Activated CD4-positive, alpha-beta T cell treated with anti-CD3 and anti-CD28 coated beads, Interleukin-2, amount 10 ng/mL, durations not matched to agents 7 days and 5 days (primary cell): ENCODE data around the gene SUN1. TPM values are rescaled to one million over a fixed set of nuclear protein-coding genes. Genes with fewer than 3 reads are reported as not detected.

Experiments used
- CTCF ChIA-PET: fragments of 350-600 bp; sonication (Branson Sonifier 250); formaldehyde crosslinking; loops from one replicate; lab custom pipeline; 2021; ENCODE audit warnings: antibody characterized with exemption; lab: Charles Lee
- POLR2A ChIA-PET: fragments of 350-600 bp; sonication (Branson Sonifier 250); formaldehyde crosslinking; loops from one replicate; lab custom pipeline; 2021; ENCODE audit warnings: antibody characterized with exemption; lab: Charles Lee
- DNase-seq: peaks from one replicate; pipeline ENCODE4 v3.0.0-alpha.2; 2020
- H3K27ac Mint-ChIP-seq: one replicate; pipeline ENCODE4 v1.8.0; 2021; ENCODE audit warnings: mild to moderate bottlenecking, moderate library complexity, mixed read lengths
- H3K27me3 Mint-ChIP-seq: one replicate; pipeline ENCODE4 v1.8.0; 2021; ENCODE audit warnings: mixed read lengths
- H3K36me3 Mint-ChIP-seq: one replicate; pipeline ENCODE4 v1.8.0; 2021; ENCODE audit warnings: low read depth, mixed read lengths
- H3K4me1 Mint-ChIP-seq: one replicate; pipeline ENCODE4 v1.8.0; 2021; ENCODE audit warnings: mixed read lengths
- H3K4me3 Mint-ChIP-seq: one replicate; pipeline ENCODE4 v1.8.0; 2021; ENCODE audit warnings: mild to moderate bottlenecking, moderate library complexity, mixed read lengths
- H3K9me3 Mint-ChIP-seq: one replicate; pipeline ENCODE4 v1.8.0; 2021; ENCODE audit warnings: mixed read lengths
- total RNA-seq, 2 experiments: library from RNA; stranded (reverse); gene quantifications; one replicate each; pipeline ENCODE4 v1.2.3, GENCODE V29; 2021

The SUN1 gene
- total RNA-seq, 2 experiments from 2014 or later: 76.8 to 78.5 TPM

DNA sequence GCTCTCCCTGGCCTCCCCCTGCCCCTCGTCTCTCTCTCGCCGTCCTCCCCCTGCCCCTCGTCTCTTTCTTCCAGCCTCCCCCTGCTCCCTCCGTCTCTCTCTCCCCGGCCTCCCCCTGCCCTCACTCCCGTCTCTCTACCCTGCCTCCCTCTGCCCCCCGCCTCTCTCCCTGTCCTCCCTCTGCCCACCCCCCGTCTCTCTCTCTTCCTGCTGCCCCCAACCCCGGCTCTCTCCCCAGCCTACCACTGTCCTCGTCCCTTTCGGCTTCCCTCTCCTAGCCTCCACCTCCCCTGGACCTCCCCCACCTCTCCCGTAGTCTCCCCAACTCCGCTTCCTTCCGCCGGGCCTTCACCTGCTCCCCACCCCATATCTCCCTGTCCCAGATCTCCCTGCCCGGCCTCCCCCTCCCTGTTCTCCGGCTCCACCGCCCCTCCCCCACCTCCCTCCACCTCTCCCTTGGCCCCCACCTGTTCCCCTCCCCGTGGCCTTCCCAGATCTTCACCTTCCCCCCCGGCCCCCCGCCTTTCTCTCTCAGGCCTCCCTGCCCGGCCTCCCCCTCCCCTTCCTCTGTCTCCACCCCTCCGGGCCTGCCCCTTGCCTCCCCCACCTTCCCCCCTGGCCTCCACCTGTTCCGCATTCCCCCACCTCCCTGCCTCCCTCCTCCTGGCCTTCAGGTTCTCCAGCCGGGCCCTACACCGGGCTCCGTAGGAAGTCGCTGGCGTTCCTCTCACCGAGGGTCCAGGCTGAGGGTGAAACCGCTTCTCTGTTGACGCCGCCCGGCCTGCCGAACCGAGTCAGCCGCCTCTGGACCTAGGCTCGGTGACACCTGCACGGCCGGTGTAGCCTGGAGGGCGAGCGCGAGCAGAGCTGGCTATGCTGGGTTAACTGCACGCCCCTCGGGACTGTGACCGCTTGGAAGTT is 45.3 kb downstream of the SUN1 start:
- ChIA-PET POLR2A (interaction anchor here (0.6 kb wide), 1 partner anchor 306 kb away, joined by 8 read pairs; no protein-coding TSS in a partner anchor), CTCF (interaction anchor here (1.0 kb wide), 1 partner anchor 98 kb away, joined by 3 read pairs; the partner anchor contains the start of gene COX19)
- Mint-ChIP-seq H3K36me3 (peaks cover 15% of the 10 kb centered on the region), H3K4me3 (peak overlapping the region; percentile 86), H3K27me3 (no peaks in the 10 kb centered on the region), H3K27ac (peak overlapping the region; percentile 92), H3K9me3 (no peaks in the 10 kb centered on the region), H3K4me1 (peaks cover 35% of the 10 kb centered on the region)
- peak; percentile 23 for DNase-seq

DNA sequence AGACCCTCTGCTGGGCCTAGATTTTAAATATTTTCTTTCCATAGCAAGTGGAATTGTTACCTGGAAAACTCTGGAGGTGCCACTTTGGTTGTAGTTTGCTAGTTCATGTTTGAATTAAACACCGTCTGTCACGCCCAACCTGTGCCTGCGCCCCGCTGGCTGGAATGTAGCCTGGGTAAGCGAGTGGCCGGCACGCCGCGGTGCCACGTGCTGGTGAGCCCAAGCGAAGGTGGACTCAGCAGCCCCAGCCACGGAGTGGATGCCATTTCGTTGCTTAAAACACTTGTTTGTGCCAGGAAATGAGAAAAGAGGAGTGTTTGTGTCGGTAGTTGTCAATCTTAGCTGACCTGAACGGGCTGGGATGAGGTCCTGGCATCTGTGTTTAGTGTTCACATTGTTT is 46.8 kb downstream of the SUN1 start:
- Mint-ChIP-seq H3K36me3 (peaks cover 4% of the 10 kb centered on the region), H3K4me3 (peak overlapping the region; percentile 33), H3K9me3 (no peaks in the 10 kb centered on the region), H3K4me1 (peaks cover 22% of the 10 kb centered on the region), H3K27me3 (no peaks in the 10 kb centered on the region), H3K27ac (no peak overlapping the region)
- DNase-seq: no peak
- ChIA-PET CTCF (no interaction called here), POLR2A (no interaction called here)

DNA sequence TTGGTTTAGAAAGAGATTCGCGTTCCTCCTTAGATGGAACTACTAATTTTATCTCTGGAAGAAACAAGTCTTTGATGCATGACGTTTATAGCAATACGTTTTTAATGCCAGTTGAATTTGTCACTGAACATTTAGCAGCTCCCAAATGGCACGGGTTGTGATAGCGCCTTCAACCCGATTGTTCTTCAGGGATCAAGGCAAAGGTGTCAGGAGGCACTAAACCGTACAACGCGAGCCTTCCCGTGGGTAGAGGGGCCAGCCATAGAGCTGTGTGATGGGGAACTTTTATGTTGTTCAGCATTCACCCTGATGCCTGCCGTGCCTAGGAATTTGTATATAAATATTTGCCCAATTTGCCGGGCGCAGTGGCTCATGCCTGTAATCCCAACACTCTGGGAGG is 47.4 kb downstream of the SUN1 start:
- peaks cover 22% of the 10 kb centered on the region for H3K4me1 Mint-ChIP-seq
- POLR2A ChIA-PET: no interaction called here
- CTCF ChIA-PET: no interaction called here
- peaks cover 4% of the 10 kb centered on the region for H3K36me3 Mint-ChIP-seq
- no peaks in the 10 kb centered on the region for H3K9me3 Mint-ChIP-seq
- no peak for DNase-seq
- H3K27ac Mint-ChIP-seq: no peak overlapping the region
- H3K27me3 Mint-ChIP-seq: no peaks in the 10 kb centered on the region
- no peak overlapping the region for H3K4me3 Mint-ChIP-seq

DNA sequence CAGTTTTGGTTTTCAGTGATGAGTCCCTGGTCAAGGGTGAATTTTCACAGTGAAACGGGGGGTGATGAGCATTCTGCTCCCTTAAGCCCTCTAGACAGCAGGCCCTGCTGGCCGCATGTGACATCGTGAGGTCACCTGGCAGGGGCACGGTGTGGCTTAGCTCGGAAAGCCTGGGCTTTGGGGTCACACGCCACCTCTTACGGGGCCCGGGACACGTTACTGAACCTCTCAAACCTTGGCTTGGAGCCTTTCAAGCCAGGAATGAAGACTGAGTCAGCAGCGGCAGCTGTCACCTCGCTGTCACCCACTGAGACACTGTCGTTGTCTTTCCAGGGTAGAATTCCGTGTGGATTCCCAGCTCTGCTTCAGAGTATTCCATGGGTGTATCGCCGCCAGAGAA is 48.2 kb downstream of the SUN1 start:
- Mint-ChIP-seq H3K36me3 (peaks cover 4% of the 10 kb centered on the region), H3K27me3 (no peaks in the 10 kb centered on the region), H3K9me3 (no peaks in the 10 kb centered on the region), H3K27ac (no peak overlapping the region), H3K4me1 (peaks cover 18% of the 10 kb centered on the region), H3K4me3 (no peak overlapping the region)
- no peak for DNase-seq
- ChIA-PET CTCF (no interaction called here), POLR2A (no interaction called here)

DNA sequence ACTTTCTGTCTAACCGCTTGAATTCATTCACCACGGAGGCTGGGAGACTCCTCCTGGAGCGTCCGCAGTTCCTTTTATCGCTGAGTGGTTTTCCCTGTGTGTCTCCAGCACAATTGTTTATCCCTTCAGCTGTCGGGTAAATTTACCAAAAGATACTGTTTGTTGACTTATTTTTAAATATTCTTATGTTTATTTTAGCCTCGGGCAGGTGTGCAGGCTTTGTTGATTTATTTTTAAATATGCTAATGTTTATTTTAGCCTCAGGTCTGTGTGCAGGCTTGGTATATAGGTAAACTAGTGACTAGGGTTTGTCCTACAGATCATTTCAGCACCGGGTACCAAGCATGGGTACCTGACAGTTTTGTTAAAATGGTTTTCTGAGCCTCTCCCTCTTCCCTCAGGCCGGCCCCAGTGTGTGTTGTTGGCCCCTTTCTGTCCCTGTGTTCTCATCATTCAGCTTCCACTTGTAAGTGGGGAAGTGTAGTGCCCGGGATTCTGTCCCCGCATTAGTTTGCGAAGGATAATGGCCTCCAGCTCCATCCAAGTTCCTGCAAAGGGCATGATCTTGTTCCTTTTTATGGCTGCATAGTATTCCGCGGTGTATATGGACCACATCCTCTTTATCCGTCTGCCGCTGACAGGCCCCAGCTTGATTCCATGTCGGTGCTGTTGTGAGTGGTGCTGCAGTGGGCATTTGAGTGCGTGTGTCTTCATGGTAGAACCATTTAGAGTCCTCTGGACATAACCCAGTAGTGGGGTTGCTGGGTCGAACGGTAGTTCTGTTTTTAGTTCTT is 49.4 kb downstream of the SUN1 start:
- Mint-ChIP-seq H3K9me3 (no peaks in the 10 kb centered on the region), H3K27ac (no peak overlapping the region), H3K36me3 (peaks cover 4% of the 10 kb centered on the region), H3K27me3 (no peaks in the 10 kb centered on the region), H3K4me3 (no peak overlapping the region), H3K4me1 (peaks cover 18% of the 10 kb centered on the region)
- no peak for DNase-seq
- CTCF ChIA-PET: no interaction called here
- POLR2A ChIA-PET: no interaction called here

DNA sequence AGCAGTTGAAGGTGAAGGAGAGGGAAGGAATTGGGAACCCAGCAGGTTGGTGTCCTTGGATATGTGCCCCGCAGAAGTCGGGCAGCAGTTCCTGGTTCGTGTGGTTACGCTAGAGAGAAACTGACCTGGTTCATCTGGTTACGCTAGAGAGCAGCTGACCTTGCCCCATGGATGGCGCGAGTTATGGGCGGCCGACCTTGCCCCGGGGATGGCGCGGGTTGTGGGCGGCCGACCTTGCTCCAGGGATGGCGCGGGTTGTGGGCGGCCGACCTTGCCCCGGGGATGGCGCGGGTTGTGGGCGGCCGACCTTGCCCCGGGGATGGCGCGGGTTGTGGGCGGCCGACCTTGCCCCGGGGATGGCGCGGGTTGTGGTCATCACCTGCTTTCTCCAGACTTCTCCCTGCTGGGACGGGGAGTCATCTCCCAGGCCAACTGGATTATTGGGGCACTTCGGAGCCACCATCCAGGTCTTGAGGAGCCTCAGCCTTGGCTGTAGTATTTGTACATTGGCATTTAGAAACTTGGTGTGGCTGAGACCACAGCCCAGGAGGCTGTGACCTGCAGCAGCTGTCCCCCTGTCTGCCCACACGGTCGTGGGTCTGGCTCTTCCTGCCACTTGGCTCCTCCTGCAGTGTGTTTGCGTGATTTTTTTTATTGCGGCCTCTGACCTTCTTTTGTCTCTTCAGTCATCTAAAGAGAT is 50.2 kb downstream of the SUN1 start:
- Mint-ChIP-seq H3K27me3 (no peaks in the 10 kb centered on the region), H3K36me3 (peaks cover 5% of the 10 kb centered on the region), H3K4me1 (peaks cover 18% of the 10 kb centered on the region), H3K4me3 (no peak overlapping the region), H3K9me3 (no peaks in the 10 kb centered on the region), H3K27ac (no peak overlapping the region)
- CTCF ChIA-PET: no interaction called here
- POLR2A ChIA-PET: no interaction called here
- no peak for DNase-seq

DNA sequence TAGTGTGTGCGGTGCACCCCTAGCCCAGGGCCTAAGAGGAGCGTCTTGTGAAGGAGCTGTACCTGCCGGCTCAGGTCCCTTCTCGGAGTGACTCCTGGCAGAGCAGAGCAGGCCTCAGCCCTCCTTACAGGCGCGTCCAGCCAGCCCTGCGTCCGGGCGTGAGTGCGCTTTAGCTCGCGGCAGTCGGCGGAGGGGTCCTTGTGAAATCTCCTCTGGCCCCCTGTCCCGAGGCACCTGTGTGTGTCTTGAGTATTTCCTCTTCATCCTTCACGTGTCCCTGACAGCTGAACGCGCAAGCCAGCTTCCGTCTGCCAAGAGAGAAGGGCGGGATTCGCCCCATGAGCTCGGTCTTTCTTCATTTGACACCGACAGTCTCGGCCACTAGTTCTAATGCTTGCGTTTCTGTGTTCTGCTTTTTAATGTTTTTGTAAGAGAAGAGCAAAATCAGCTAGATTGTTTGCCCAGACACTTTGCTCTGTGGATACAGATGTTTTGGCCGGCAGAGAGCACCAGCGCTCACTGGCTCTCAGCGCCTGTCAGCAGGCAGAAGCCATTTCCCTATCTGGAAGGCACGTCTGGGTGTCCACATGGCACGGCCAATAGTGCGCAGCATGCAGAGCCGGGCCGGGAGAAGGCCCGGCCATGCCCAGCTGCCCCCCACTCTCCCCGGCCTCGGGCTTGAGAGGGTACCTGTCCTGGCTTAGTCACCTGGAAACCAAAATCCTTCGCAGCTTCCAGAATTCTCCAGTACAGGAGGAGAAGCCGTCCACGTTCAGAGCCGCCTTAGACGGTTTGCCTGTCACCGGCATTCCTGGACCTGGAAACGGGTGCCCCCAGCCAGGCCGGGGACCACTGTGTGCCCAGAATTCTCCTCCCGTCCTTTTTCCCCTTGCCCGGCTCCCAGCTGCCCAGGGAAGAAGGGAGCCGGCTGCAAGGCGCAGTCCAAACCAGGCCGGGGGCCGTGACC is 51.1 kb downstream of the SUN1 start:
- Mint-ChIP-seq H3K9me3 (no peaks in the 10 kb centered on the region), H3K27ac (no peak overlapping the region), H3K27me3 (no peaks in the 10 kb centered on the region), H3K4me1 (peaks cover 12% of the 10 kb centered on the region), H3K4me3 (no peak overlapping the region), H3K36me3 (peaks cover 12% of the 10 kb centered on the region)
- ChIA-PET POLR2A (no interaction called here), CTCF (no interaction called here)
- no peak for DNase-seq

DNA sequence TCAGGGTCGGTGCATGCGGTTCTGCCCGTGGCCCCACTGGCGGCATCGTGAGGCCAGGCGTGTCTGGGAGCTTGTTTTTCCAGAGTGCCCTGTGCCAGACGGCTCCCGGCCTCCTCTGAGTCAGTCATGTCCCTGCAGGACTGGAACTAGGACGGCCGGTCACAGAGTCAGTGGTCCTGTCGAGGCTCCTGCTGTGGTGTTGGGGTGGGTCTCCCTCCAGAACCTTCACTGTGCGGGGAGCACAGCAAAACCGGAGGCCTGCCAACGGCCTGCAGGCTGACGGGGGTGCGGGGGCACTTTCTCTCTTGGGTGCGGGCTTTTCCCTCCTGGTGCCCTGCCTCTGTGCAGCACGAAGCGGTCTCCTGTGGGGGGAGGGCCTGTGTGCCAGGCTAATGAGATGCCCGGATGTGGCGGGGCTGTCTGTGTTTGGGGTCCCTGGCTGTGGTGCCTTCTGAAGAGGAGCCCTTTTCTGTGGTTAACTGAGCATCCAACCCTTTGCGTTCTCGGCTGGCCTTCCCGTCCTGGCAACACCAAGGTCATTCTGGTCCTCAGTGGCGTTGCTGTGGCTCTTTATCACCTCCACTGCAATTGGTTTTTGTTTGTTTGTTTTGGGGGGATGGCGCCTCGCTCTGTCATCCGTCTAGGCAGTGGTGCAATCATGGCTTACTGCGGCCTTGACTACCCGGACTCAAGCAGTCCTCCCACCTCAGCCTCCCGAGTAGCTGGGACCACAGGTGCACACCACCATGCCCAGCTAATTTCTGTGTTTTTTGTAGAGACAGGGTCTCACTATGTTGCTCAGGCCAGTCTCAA is 52.1 kb downstream of the SUN1 start:
- Mint-ChIP-seq H3K27me3 (no peaks in the 10 kb centered on the region), H3K4me1 (peaks cover 5% of the 10 kb centered on the region), H3K4me3 (no peak overlapping the region), H3K27ac (no peak overlapping the region), H3K36me3 (peaks cover 12% of the 10 kb centered on the region), H3K9me3 (no peaks in the 10 kb centered on the region)
- DNase-seq: no peak
- ChIA-PET CTCF (interaction anchor here (1.6 kb wide), 1 partner anchor 17 kb away, joined by 3 read pairs; no protein-coding TSS in a partner anchor), POLR2A (no interaction called here)

DNA sequence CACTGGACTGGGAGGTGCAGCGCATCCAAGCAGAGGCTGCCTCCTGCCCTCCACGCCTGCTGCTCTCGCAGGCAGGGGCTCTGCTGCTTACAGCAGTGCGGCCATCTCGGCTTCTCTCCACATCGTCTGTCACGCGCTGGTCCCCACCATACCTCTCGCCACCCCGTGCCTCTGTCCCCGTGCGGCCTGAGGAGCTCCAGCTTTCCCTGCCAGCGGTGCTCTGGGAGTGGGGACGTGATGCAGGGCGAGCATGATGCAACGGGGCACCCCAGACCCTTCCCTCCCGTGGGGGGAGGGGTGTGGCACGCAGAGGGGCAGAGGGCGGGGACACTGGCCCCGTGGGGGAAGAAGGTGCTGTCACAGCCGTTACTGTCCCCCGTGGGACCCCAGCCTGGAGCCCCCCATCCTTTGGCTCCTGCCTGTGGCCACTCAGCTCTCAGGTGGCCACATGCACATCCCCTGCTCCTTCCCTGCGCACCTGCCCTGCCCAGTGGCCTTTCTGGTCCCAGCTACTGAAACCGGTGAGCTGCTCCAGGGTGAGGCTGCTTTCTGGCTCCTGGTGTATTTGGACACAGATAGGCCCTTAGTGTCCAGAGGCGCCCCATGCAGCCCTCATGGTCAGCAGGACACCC is 53.1 kb downstream of the SUN1 start:
- H3K27ac Mint-ChIP-seq: no peak overlapping the region
- no peak for DNase-seq
- no peak overlapping the region for H3K4me3 Mint-ChIP-seq
- no peaks in the 10 kb centered on the region for H3K4me1 Mint-ChIP-seq
- H3K36me3 Mint-ChIP-seq: peaks cover 13% of the 10 kb centered on the region
- H3K27me3 Mint-ChIP-seq: no peaks in the 10 kb centered on the region
- CTCF ChIA-PET: interaction anchor here (0.9 to 1.6 kb wide), 3 partner anchors 10 to 108 kb away, joined by 3 read pairs; no protein-coding TSS in a partner anchor
- POLR2A ChIA-PET: no interaction called here
- H3K9me3 Mint-ChIP-seq: no peaks in the 10 kb centered on the region

DNA sequence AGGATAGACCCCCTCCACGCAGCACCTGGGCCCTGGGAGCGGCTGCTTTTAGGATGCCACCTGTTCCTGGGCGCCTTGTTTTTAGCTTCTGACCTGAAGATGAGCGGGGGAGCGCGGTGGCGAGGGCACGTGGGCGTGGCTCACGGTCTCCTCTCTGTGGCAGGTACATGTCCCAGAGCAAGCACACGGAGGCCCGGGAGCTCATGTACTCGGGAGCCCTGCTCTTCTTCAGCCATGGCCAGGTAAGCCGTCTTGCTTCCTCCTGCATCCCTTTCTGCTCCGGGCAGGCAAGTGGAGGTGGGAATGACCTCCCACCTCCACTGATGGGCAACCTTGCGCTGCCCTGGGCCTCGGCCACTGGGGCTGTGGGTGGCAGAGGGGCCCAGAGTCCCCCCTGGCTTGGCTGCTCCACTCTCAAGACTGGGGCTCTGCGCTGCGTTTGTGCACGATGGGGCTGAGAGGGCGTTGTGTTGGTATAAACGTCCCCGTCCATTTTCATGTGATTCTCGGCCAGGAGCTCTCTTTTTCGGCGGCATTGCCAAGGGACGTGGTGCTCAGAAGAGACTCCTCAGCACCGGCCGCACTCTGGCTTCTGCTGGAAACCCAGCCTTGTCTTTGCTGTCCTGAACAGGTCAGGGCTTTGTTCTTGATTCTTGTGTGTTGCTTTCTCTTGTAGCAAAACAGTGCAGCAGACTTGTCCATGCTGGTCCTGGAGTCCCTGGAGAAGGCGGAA is 53.8 kb downstream of the SUN1 start:
- no peak for DNase-seq
- ChIA-PET CTCF (interaction anchor here (0.9 to 1.6 kb wide), 3 partner anchors 10 to 107 kb away, joined by 3 read pairs; no protein-coding TSS in a partner anchor), POLR2A (no interaction called here)
- Mint-ChIP-seq H3K36me3 (peaks cover 20% of the 10 kb centered on the region), H3K9me3 (no peaks in the 10 kb centered on the region), H3K4me3 (no peak overlapping the region), H3K27ac (peak overlapping the region; percentile 31), H3K27me3 (no peaks in the 10 kb centered on the region), H3K4me1 (no peaks in the 10 kb centered on the region)
